HepG2 (cell line): ENCODE results near the gene ALOX5. TPM values are rescaled to one million over a fixed set of nuclear protein-coding genes. Genes with fewer than 3 reads are reported as not detected.

Experiments used
- ATAC-seq: fragments of 200-7000 bp; cut with Tn5 transposase; 3 replicates; pipeline ENCODE4 v1.9.1; 2020; ENCODE audit warnings: mild to moderate bottlenecking, moderate library complexity
- BruUV-seq: library from RNA; stranded (reverse); fragments of 400-500 nt; replicated peaks from 2 replicates; lab custom pipeline; 2021; lab: Mats Ljungman, UMichigan
- CTCF ChIA-PET: fragments of 300-600 bp; formaldehyde crosslinking; extraction: SDS; loops from one replicate; lab custom pipeline; 2021; ENCODE audit warnings: low total read pairs, inconsistent platforms, low intra/inter-chr PET ratio; lab: Yijun Ruan, JAX
- POLR2A ChIA-PET: fragments of 350-600 bp; sonication (Branson Sonifier 250); formaldehyde crosslinking; loops from one replicate; lab custom pipeline; 2020; ENCODE audit warnings: antibody characterized with exemption, inconsistent platforms; lab: Yijun Ruan, JAX
- DNase-seq: peaks from one replicate; pipeline ENCODE4 v3.0.0-alpha.2; 2015; ENCODE audit warnings: low spot score
- FAIRE-seq: peaks from 3 replicates; lab custom pipeline; 2011; peaks lifted over from hg19 to GRCh38; lab: Jason Lieb, UNC
- H2AFZ ChIP-seq: one replicate; pipeline ENCODE4 v1.6.1; 2011; ENCODE audit warnings: low read length, inconsistent platforms
- H3K27ac ChIP-seq: fragments of 300-600 bp; 3 replicates; pipeline ENCODE4 v1.8.0; 2011; ENCODE audit warnings: mixed run types, mild to moderate bottlenecking, mixed read lengths, low read length, inconsistent platforms; ENCODE audit not compliant: insufficient read depth; ENCODE audit errors: extremely low read length
- H3K27me3 ChIP-seq, 2 experiments: fragments of 200-600 bp in 1 of 2; 2 replicates in 1 of 2; 3 replicates in 1 of 2; pipeline versions ENCODE4 v1.6.0 to v1.8.0; 2011; ENCODE audit warnings: low read length in 2 of 2, mild to moderate bottlenecking in 2 of 2, moderate library complexity in 2 of 2, inconsistent platforms in 1 of 2; ENCODE audit not compliant: insufficient read depth in 2 of 2, control insufficient read depth in 1 of 2
- H3K36me3 ChIP-seq, 2 experiments: fragments of 200-600 bp in 1 of 2; replicated peaks in 1 of 2; 2 replicates in 1 of 2; 3 replicates in 1 of 2; pipeline versions ENCODE4 v1.5.1 to v1.8.0; 2011; ENCODE audit warnings: low read length in 2 of 2, inconsistent platforms in 1 of 2; ENCODE audit not compliant: insufficient read depth in 2 of 2, control insufficient read depth in 1 of 2
- H3K4me1 ChIP-seq: 2 replicates; pipeline ENCODE4 v1.5.1; 2012; ENCODE audit warnings: low read length, inconsistent platforms; ENCODE audit not compliant: insufficient read depth
- H3K4me2 ChIP-seq: 2 replicates; pipeline ENCODE4 v1.6.0; 2011; ENCODE audit warnings: low read depth, low read length, inconsistent platforms
- H3K4me3 ChIP-seq, 3 experiments: fragments of 200-600 bp in 1 of 3; sonication (generic), shearing (Covaris generic) in 1 of 3; replicated peaks in 1 of 3; 2 replicates each; pipeline ENCODE4 v1.5.1; 2011 to 2016; ENCODE audit warnings: low read length in 3 of 3, inconsistent platforms in 2 of 3, low read depth in 2 of 3, mild to moderate bottlenecking in 2 of 3, control low read depth in 1 of 3, mixed read lengths in 1 of 3; ENCODE audit not compliant: insufficient read depth in 1 of 3
- H3K79me2 ChIP-seq: one replicate; pipeline ENCODE4 v1.6.1; 2011; ENCODE audit warnings: low read length, inconsistent platforms; ENCODE audit not compliant: insufficient read depth
- H3K9ac ChIP-seq: 2 replicates; pipeline ENCODE4 v1.6.0; 2011; ENCODE audit warnings: mild to moderate bottlenecking, low read depth, low read length, inconsistent platforms; ENCODE audit not compliant: insufficient read depth
- H3K9me3 ChIP-seq: 2 replicates; pipeline ENCODE4 v1.5.1; 2012; ENCODE audit warnings: mild to moderate bottlenecking, low read length
- H4K20me1 ChIP-seq: 2 replicates; pipeline ENCODE4 v1.6.0; 2011; ENCODE audit warnings: inconsistent platforms, mild to moderate bottlenecking, low read length, moderate library complexity; ENCODE audit not compliant: insufficient read depth
- AKAP8 ChIP-seq: sonication (generic); formaldehyde crosslinking; IDR thresholded peaks from 2 replicates; pipeline ENCODE4 v1.5.1; 2020; ENCODE audit warnings: mild to moderate bottlenecking, missing genetic modification reagents
- BHLHE40 ChIP-seq: IDR thresholded peaks from 2 replicates; pipeline ENCODE4 v1.6.1; 2011; ENCODE audit warnings: low read length, improper control_type of control experiment
- DNMT1 ChIP-seq: sonication (generic); formaldehyde crosslinking; IDR thresholded peaks from 2 replicates; pipeline ENCODE4 v1.5.1; 2020; ENCODE audit warnings: mild to moderate bottlenecking, missing genetic modification reagents
- DR1 ChIP-seq: sonication (generic); formaldehyde crosslinking; IDR thresholded peaks from 2 replicates; pipeline ENCODE4 v1.8.0; 2021; ENCODE audit warnings: mild to moderate bottlenecking, missing genetic modification reagents, inconsistent platforms
- ETV5 ChIP-seq: IDR thresholded peaks from 2 replicates; pipeline ENCODE4 v1.6.1; 2018; ENCODE audit warnings: missing biosample characterization, missing genetic modification reagents, inconsistent platforms, borderline replicate concordance
- GLI4 ChIP-seq: sonication (generic); formaldehyde crosslinking; IDR thresholded peaks from 2 replicates; pipeline ENCODE4 v1.5.1; 2020; ENCODE audit warnings: missing genetic modification reagents, mild to moderate bottlenecking, moderate library complexity, borderline replicate concordance
- IKZF1 ChIP-seq: fragments of 450-650 bp; IDR thresholded peaks from 2 replicates; pipeline ENCODE4 v1.7.1; 2016
- MAZ ChIP-seq, 2 experiments: sonication (generic) in 1 of 2; formaldehyde crosslinking in 1 of 2; IDR thresholded peaks; 2 replicates each; pipeline versions ENCODE4 v1.5.0 to v1.6.1; 2012 to 2020; ENCODE audit warnings: low read depth in 2 of 2, mild to moderate bottlenecking in 2 of 2, borderline replicate concordance in 1 of 2, improper control_type of control experiment in 1 of 2, low read length in 1 of 2, missing genetic modification reagents in 1 of 2, moderate library complexity in 1 of 2
- NCOA1 ChIP-seq: sonication (generic); formaldehyde crosslinking; IDR thresholded peaks from 2 replicates; pipeline ENCODE4 v1.9.0; 2021; ENCODE audit warnings: missing genetic modification reagents
- SETDB1 ChIP-seq: sonication (generic); formaldehyde crosslinking; IDR thresholded peaks from 2 replicates; pipeline ENCODE4 v1.5.1; 2020; ENCODE audit warnings: missing genetic modification reagents, mild to moderate bottlenecking, borderline replicate concordance
- SP4 ChIP-seq: sonication (generic); formaldehyde crosslinking; IDR thresholded peaks from 2 replicates; pipeline ENCODE4 v1.8.1; 2023; ENCODE audit warnings: mild to moderate bottlenecking, missing genetic modification reagents
- ZNF263 ChIP-seq: sonication (generic); formaldehyde crosslinking; IDR thresholded peaks from 2 replicates; pipeline ENCODE4 v1.4.0; 2020; ENCODE audit warnings: missing genetic modification reagents
- ZNF30 ChIP-seq: sonication (generic); formaldehyde crosslinking; IDR thresholded peaks from 2 replicates; pipeline ENCODE4 v1.5.0; 2020; ENCODE audit warnings: mild to moderate bottlenecking, missing genetic modification reagents
- ZNF460 ChIP-seq: sonication (generic); formaldehyde crosslinking; IDR thresholded peaks from 2 replicates; pipeline ENCODE4 v1.5.1; 2020; ENCODE audit warnings: missing genetic modification reagents, mild to moderate bottlenecking, borderline replicate concordance
- WGBS: methylation state at CpG from one replicate; pipeline ENCODE4 v1.1.6; 2017; ENCODE audit warnings: low lambda C conversion rate; 5-methylcytosine and 5-hydroxymethylcytosine counted together
- in situ Hi-C: cut with HindIII; loops from 2 replicates; pipeline ENCODE4 v1.10.0; 2017; ENCODE audit warnings: low pct_unique_long_range_greater_than_20kb; ENCODE audit not compliant: extremely low pct_ligation_motif_present
- intact Hi-C: fragments of 100-400 bp; cut with micrococcal nuclease; formaldehyde crosslinking; loops from one replicate; pipeline ENCODE4 v1.10.0; 2022; ENCODE audit not compliant: unreplicated experiment
- polyA plus RNA-seq, 8 experiments: library from polyadenylated mRNA; depleted of rRNA in 3 of 8; stranded (reverse) in 7 of 8; unstranded in 1 of 8; fragments of >200 nt; fragmentation: Illumina TruSeq in 4 of 8; extraction: Trizol in 4 of 8; gene quantifications; 2 replicates each; pipeline versions ENCODE4 v1.2.1 to v1.2.3, GENCODE V29; 2011 to 2016; ENCODE audit warnings: low read depth in 4 of 8, missing spikeins in 1 of 8, mixed read lengths in 1 of 8; ENCODE audit not compliant: insufficient read depth in 1 of 8
- total RNA-seq, 5 experiments: library from RNA; depleted of rRNA; stranded (reverse); fragments of >200 nt; fragmentation: Illumina TruSeq; extraction: Trizol; gene quantifications; 2 replicates each; pipeline ENCODE4 v1.2.3, GENCODE V29; 2016; ENCODE audit warnings: low read depth in 1 of 5
- TF ChIP-seq, protein P1 (sequence below), 2 experiments: sonication (generic) in 1 of 2; formaldehyde crosslinking in 1 of 2; IDR thresholded peaks; 2 replicates each; pipeline versions ENCODE4 v1.4.0 to v1.6.1; 2018 to 2020; ENCODE audit warnings: missing genetic modification reagents in 2 of 2, borderline replicate concordance in 1 of 2, low read depth in 1 of 2, mild to moderate bottlenecking in 1 of 2, missing biosample characterization in 1 of 2
- TF ChIP-seq, protein P2 (sequence below): sonication (generic); formaldehyde crosslinking; IDR thresholded peaks from 2 replicates; pipeline ENCODE4 v1.5.1; 2020; ENCODE audit warnings: missing genetic modification reagents, mild to moderate bottlenecking, borderline replicate concordance
- TF ChIP-seq, protein P3 (sequence below): sonication (generic); formaldehyde crosslinking; IDR thresholded peaks from 2 replicates; pipeline ENCODE4 v1.5.0; 2020; ENCODE audit warnings: missing genetic modification reagents
- TF ChIP-seq, protein P4 (sequence below): sonication (generic); formaldehyde crosslinking; IDR thresholded peaks from 2 replicates; pipeline ENCODE4 v1.8.1; 2022; ENCODE audit warnings: mild to moderate bottlenecking, missing genetic modification reagents

The ALOX5 gene
- total and polyA plus RNA-seq, 2 of the 13 experiments (the other 11 are each of a cell fraction or from before 2014, with no cell fraction given) = 0.04 TPM; not detected in 1

DNA sequence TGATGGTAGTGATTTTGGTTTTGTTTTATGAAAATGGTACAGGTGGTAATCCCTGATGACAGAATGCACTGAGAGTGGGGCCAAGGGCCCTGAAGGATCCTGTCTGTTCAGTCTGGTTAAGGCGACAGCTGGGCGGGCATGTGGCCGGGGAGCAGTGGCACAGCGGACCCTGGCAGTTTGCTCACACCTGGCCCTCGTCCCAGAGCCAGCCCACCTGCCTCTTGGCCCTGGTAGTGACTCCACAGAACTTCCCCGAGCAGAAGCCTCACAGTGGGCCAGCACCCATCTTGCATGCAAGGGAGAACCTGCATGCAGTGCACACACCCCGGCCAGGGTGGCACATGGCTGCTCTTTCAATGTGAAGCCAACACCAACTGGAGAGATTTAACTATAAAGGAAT is 82.8 kb downstream of the ALOX5 start:
- H3K27ac ChIP-seq = no peak overlapping the region
- H3K4me1 ChIP-seq = no peaks in the 10 kb centered on the region
- no peak overlapping the region for H3K4me2 ChIP-seq
- BruUV-seq = no TSS peak
- no peak for ATAC-seq
- H3K4me3 ChIP-seq = no peak overlapping the region
- CTCF ChIA-PET = no interaction called here
- H3K79me2 ChIP-seq = no peaks in the 10 kb centered on the region
- H4K20me1 ChIP-seq = no peaks in the 10 kb centered on the region
- H2AFZ ChIP-seq = no peak overlapping the region
- intact Hi-C loops (no loop called here), in situ Hi-C loops (no loop called here)
- WGBS = 94% methylated on average over 2 of the region's 7 CpGs
- TF ChIP-seq IKZF1 = no peak
- TF ChIP-seq, protein P1, sequence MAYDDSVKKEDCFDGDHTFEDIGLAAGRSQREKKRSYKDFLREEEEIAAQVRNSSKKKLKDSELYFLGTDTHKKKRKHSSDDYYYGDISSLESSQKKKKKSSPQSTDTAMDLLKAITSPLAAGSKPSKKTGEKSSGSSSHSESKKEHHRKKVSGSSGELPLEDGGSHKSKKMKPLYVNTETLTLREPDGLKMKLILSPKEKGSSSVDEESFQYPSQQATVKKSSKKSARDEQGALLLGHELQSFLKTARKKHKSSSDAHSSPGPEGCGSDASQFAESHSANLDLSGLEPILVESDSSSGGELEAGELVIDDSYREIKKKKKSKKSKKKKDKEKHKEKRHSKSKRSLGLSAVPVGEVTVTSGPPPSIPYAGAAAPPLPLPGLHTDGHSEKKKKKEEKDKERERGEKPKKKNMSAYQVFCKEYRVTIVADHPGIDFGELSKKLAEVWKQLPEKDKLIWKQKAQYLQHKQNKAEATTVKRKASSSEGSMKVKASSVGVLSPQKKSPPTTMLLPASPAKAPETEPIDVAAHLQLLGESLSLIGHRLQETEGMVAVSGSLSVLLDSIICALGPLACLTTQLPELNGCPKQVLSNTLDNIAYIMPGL (CRISPR knock-in tag; IDR thresholded peaks at IDR 0.05; ENCODE audit: borderline replicate concordance in 1 of 2, low read depth in 1 of 2) = no peak
- no peak for TF ChIP-seq SP4 (CRISPR knock-in tag)
- no peak for TF ChIP-seq GLI4 (CRISPR knock-in tag)
- no peak for TF ChIP-seq ETV5 (CRISPR knock-in tag)
- TF ChIP-seq, protein P2, sequence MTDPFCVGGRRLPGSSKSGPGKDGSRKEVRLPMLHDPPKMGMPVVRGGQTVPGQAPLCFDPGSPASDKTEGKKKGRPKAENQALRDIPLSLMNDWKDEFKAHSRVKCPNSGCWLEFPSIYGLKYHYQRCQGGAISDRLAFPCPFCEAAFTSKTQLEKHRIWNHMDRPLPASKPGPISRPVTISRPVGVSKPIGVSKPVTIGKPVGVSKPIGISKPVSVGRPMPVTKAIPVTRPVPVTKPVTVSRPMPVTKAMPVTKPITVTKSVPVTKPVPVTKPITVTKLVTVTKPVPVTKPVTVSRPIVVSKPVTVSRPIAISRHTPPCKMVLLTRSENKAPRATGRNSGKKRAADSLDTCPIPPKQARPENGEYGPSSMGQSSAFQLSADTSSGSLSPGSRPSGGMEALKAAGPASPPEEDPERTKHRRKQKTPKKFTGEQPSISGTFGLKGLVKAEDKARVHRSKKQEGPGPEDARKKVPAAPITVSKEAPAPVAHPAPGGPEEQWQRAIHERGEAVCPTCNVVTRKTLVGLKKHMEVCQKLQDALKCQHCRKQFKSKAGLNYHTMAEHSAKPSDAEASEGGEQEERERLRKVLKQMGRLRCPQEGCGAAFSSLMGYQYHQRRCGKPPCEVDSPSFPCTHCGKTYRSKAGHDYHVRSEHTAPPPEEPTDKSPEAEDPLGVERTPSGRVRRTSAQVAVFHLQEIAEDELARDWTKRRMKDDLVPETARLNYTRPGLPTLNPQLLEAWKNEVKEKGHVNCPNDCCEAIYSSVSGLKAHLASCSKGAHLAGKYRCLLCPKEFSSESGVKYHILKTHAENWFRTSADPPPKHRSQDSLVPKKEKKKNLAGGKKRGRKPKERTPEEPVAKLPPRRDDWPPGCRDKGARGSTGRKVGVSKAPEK (CRISPR knock-in tag) = no peak
- TF ChIP-seq MAZ (IDR thresholded peaks at IDR 0.05; ENCODE audit: borderline replicate concordance, low read depth, low read length) = no peak
- no peak for TF ChIP-seq MAZ (CRISPR knock-in tag; IDR thresholded peaks at IDR 0.05; ENCODE audit: low read depth)
- no peak for TF ChIP-seq SETDB1
- no peak for TF ChIP-seq BHLHE40
- TF ChIP-seq ZNF30 (CRISPR knock-in tag) = no peak
- TF ChIP-seq, protein P3, sequence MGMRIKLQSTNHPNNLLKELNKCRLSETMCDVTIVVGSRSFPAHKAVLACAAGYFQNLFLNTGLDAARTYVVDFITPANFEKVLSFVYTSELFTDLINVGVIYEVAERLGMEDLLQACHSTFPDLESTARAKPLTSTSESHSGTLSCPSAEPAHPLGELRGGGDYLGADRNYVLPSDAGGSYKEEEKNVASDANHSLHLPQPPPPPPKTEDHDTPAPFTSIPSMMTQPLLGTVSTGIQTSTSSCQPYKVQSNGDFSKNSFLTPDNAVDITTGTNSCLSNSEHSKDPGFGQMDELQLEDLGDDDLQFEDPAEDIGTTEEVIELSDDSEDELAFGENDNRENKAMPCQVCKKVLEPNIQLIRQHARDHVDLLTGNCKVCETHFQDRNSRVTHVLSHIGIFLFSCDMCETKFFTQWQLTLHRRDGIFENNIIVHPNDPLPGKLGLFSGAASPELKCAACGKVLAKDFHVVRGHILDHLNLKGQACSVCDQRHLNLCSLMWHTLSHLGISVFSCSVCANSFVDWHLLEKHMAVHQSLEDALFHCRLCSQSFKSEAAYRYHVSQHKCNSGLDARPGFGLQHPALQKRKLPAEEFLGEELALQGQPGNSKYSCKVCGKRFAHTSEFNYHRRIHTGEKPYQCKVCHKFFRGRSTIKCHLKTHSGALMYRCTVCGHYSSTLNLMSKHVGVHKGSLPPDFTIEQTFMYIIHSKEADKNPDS (CRISPR knock-in tag) = no peak
- TF ChIP-seq ZNF263 (CRISPR knock-in tag) = no peak
- no peak for TF ChIP-seq ZNF460 (CRISPR knock-in tag)
- TF ChIP-seq NCOA1 (CRISPR knock-in tag) = no peak
- TF ChIP-seq DR1 (CRISPR knock-in tag) = no peak
- no peak for TF ChIP-seq AKAP8 (CRISPR knock-in tag)
- TF ChIP-seq, protein P4, sequence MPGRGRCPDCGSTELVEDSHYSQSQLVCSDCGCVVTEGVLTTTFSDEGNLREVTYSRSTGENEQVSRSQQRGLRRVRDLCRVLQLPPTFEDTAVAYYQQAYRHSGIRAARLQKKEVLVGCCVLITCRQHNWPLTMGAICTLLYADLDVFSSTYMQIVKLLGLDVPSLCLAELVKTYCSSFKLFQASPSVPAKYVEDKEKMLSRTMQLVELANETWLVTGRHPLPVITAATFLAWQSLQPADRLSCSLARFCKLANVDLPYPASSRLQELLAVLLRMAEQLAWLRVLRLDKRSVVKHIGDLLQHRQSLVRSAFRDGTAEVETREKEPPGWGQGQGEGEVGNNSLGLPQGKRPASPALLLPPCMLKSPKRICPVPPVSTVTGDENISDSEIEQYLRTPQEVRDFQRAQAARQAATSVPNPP (CRISPR knock-in tag) = no peak
- no peak for TF ChIP-seq DNMT1 (CRISPR knock-in tag)
- peaks cover 10 to 37% of the 10 kb centered on the region in 2 experiments; a peak in 4 of 5 replicates for H3K36me3 ChIP-seq
- no peaks in the 10 kb centered on the region for H3K9me3 ChIP-seq
- H3K27me3 ChIP-seq = no peaks in the 10 kb centered on the region
- no peak overlapping the region for H3K9ac ChIP-seq
- FAIRE-seq = no peak
- POLR2A ChIA-PET = no interaction called here
- no peak for DNase-seq
